NCI-H774 (cell line): ENCODE results near the gene BANF2.

Experiments
- DNase-seq: peaks from one replicate; lab custom pipeline; 2025; lab: John Stamatoyannopoulos, UW

The BANF2 gene

DNA sequence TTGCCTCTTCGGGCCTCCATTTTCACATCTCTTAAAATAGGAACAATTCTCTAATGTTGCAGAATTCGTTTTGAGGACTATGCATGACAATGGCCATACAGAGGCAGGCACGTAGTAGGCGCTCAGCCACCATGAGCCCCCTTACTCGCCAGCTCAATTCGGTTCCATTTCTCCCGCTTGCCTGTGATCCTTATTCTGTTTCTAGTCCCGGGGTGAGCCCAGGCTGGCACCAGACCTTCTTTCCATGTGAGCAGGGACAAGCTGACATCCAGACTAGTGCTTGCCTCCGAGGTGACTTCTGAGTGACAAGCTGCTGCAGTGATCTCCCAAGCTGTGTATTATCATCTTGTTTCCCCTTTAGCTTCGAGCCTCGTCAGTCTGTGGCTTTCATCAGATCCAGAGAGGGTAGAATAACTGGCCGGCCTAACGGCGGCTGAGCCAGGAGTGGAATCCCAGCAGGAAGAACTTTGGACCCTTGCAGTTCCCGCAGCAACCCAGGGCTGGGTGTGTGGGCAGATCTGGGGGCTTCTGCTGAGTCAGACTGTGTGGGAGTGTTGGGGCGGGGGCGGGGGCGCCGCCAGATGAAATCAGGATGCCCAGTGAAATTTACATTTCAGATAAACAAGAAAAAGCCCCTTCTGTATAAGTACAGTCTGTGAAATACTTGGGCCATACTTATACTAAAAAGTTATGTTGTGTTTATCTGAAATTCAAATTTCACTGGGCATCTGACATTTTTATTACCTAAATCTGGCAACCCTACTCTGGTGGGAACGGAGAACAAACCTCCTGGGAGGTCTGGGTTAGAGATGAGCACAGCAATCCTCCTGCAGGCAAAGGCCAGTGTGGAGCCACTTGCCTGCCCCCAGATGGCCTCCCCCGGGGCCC lies 10.9 kb downstream of the BANF2 start:
- DNase-seq, result no peak

DNA sequence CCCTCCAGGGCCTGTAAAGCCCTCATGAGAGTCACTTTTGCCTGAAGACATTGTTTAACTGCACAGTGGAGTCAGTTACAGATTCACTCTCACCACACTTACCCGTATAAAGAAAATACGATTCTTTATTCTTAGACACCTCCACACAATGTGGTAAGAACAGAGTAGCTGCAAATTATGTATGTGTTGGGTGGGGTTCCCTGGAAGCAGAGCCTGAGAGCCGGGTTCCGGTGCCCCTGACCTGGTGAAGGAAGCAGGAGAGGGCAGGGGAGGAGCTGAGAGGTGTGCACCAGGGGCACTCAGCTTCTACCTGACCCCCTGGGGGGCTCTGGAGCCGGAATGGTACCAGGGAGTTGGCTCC lies 11.5 kb downstream of the BANF2 start:
- DNase-seq, result no peak

GRCh38 chr20:17712201-17712600 lies 12.4 kb downstream of the BANF2 start:
- DNase-seq, result no peak

- DNase-seq, result no peak
Observed at GRCh38 chr20:17712708-17713107, 12.9 kb downstream of the BANF2 start.

DNA sequence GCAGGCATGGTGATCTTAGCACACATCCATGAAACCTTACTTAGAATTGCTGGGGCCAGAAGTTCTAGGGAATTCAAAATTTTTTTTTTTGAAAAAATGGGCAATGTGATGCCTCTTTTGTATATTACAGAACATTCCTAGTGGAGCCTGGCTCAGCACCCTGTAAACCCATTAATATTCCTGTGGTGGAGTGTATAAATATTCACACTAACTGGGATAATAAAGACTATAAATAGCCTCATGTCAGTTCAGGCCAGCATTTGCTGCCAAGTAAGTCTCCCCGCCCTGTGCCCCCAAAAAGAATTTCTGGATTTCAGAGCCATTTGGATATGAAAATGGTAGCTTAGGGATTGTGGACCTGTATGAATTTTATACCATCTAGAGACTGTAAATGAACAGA lies 14.8 kb downstream of the BANF2 start:
- DNase-seq, result no peak

DNA sequence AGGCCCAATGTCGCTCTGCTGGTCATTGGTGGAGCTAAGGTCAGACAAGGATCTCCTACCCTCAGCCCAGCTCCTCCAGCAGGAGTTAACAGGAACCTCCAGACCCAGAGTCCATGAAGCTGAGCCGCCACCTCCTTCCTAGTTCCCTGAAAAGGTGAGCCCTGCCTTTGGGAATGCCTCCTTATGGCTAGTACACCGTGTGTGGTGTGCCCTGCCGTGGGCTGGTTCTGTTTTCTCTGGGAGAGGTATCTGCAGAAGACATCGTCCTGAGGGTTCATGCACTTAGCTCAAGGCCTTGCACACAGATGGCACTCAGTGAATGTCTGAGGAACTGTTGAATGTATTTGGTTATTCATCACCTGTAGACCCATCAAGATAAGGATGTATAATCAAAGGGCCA lies 15.3 kb downstream of the BANF2 start:
- no peak for DNase-seq

DNA sequence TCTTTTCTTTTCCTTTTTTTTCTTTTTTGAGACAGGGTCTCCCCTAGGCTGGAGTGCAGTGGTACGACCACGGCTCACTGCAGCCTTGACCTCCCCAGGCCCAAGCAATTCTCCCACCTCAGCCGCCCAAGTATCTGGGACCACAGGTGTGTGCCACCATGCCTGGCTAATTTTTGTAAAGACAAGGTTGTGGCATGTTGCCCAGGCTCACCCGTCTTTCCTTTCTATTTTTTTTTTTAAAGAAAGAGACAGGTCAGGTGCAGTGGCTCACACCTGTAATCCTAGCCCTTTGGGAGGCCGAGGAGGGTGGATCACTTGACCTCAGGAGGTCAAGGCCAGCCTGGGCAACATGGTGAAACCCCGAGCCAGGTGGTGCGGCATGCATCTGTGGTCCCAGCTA lies 16.6 kb downstream of the BANF2 start:
- no peak for DNase-seq

DNA sequence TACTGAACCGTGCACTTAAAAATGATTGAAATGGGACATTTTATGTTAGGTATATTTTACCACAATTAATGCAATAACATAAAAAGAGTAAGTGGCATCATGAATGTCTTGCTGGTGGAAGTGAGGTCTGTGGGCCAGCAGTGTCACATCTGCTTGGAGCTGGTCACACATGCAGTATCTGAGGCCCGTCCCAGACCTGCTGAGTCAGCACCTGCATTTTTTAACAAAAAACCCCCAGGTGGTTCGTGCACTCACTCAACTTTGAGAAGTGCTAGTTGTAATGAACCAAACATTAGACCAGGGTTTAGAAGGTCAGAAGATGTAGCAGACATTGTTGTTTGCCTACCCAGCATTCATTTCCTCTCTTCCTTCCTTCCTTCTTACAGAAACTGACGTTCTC lies 21.0 kb downstream of the BANF2 start:
- no peak for DNase-seq

DNA sequence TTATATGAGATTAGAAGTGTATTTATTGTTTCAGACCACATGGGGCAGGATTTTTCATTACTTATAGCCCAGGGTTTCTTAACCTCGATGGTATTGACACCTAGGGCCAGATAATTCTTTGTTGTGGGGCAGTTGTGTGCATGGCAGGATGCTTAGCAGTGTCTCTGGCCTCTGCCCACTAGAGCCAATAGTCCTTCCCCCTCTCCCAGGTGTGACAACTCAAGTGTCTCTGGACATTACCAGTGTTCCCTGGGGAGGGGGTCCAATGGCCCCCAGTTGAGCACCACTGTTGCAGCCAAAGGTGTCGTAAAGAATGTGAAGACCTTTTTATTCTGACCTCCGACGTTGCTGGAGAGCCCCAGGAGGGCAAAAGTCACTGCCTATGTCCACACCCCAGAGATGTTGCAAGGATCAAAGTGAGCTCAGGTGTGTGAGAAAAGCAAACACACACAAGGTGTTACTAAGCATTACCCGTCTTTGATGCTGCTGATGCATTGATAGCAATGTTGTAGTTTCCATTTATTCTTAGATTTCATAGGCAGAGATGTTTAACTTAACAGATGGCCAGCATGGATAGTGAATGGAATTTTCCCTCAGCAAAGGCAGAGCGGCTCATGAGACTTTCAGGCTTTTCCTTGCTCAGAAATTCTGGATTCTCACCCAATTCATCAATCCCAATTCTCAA lies 22.2 kb downstream of the BANF2 start:
- DNase-seq, result no peak

DNA sequence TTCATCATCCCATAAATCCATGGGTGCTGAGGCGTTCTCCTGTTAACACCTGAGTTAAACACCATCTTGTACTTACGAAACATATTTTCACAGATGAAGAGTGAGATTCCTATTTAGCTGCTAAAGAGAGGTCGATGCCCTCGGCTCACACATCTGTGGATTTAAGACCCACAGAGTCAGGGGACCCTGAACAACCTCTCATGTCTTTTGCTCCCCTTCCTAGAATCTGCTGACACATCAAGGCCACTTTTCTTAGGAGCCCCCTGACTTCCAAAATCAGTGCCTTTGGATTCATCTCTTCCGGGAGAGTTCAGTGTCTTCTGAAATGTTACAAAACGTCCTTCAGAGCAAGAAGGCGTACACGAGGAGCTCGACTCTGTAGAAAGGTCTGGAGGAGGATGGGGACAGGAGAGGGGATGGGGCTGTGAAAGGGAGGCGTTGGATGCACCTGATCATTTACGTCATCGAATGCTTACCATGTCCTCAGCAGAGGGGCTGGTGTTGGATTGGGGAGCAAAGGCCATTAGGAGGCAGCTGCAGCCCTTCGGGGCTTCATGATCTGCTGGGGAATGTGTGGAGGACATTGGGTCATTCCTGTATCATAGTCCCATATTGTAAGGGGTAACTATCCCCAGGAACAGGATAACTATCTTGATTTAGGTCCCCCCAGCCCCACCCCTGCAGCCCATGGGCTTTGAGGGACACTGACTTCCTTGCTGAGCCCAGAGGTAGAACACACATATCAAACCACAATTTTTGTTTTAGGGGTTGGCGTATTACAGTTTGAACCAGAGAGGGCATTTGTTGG lies 22.9 kb downstream of the BANF2 start:
- DNase-seq, result no peak

GRCh38 chr20:17723301-17723691 lies 23.5 kb downstream of the BANF2 start:
- no peak for DNase-seq

DNA sequence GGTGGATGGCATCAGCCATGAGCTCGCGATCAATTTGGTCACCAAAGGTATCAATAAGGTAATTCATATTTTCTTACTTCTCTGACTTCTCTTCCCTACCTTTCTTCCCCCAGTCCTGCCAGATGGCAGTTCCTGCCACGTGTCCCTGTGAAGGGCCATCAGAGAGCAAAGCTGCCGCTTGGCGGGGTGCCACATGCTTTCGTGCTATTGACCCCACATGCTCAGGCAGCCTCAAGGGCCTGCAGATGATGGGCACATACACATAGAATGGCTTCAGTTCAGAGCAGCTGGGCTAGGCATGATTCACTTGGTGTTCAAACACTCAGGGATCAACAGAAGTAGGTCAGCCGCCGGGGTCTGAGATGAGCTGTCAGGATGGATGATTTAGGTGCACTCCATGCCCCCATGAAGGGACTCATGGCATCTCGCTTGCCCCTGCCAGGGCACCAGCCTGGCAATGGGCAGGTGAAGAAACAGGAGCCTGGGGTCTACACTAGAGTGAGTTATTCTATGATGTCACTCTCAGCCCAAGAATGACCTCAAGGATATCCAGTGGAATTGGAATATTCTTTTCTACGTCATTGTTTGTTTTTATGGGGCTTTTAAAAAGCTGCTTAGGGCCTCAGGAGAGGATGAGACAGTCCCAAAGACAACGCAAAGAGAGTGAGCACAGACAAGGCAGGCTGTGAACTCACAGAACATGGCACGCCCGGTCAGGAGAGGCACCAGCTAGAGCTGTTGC lies 25.5 kb downstream of the BANF2 start:
- DNase-seq, result peak; percentile 88

GRCh38 chr20:17726902-17727301 lies 27.1 kb downstream of the BANF2 start:
- DNase-seq, result no peak

GRCh38 chr20:17727351-17727750 lies 27.6 kb downstream of the BANF2 start:
- no peak for DNase-seq

DNA sequence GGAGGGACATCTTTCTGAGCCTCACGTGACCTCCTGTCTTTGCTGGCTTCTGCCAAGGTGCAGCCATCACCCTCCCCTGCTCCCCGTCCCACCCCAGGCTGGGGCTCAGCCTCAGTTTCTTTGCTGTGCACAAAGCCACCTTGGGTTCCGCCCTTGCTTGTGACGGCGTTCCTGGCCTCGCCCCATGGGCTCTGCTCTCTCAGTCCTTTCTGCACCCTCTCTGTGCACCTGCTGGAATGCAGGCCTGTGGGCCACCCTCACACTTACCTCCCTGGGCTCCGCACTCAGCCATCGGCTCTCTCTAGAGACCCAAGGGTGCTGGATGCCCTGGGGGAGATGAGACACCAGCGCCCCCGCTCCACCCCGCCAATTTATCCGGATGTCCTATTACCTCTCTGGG lies 28.3 kb downstream of the BANF2 start:
- no peak for DNase-seq

GRCh38 chr20:17730071-17730470 lies 30.3 kb downstream of the BANF2 start:
- no peak for DNase-seq

DNA sequence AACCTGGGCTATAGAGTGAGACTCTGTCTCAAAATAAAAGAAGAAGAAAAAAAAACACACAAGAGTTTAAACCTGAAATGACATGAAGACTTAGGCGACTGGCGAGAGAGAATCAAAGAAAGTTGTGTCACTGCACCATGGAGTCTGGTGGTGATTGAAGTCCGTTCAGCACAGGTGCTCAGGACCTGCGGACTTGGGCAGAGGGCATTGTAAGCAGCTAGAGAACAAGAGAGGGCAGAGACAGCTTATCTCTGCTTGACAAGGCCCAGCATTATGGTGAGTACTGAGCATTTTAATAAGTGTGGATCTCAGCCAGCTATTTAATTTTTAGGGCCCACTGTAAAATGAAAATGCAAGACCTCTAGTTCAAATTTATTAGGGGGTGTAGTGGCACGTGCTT lies 31.5 kb downstream of the BANF2 start:
- no peak for DNase-seq

DNA sequence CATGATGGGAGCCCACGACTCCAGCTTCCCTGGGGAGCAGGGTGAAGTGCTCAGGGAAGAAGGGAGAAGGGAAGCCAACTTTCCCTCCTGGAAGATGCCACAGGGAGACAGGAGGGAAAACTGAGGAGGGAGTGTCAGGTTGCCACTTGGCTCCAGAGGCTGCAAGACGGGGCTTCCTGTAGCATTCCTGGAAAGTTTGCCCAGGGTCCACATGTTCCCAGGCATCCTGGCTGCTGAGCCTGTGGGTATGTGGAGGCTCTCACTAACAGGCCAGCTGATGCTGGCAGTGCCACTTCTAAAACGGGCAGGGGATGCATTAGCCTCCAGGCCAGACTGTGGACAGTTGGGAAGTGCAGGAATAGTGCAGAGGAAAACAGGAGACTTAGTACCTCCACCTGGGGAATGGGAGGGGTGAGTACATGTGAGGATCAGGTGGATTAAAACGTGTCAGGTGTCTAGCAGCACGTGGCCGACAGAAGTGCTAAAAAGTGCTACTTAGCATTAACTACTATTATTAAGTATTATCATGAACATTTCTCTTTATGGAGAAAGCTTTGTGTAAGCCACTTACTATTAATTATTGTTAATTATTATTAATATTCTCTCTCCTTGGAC lies 33.2 kb downstream of the BANF2 start:
- no peak for DNase-seq

DNA sequence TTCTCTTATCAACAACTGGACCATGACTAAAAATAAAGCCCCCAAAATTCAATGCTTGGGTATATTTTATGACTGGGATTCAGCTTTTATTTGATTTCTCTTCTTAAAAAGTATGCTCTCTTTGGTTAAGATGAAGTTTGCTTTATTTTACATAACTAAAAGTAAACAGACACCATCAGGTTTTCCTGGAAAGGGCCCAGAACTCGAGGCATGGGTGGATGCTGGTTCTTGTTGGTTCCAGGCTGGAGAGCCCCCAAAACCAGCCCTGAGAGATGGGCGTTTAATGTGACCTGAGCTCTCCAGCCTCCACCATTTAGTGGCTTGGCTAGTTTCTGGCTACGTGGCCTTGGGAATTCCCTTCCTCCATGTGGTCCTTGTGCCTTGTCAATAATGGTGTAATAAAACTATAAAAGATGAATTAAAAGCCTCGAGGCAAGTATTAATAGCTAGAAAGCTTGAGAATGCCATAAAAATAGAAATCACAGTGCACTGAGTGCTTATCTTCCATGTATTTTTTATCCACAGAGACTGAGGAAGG lies 34.1 kb downstream of the BANF2 start:
- no peak for DNase-seq

DNA sequence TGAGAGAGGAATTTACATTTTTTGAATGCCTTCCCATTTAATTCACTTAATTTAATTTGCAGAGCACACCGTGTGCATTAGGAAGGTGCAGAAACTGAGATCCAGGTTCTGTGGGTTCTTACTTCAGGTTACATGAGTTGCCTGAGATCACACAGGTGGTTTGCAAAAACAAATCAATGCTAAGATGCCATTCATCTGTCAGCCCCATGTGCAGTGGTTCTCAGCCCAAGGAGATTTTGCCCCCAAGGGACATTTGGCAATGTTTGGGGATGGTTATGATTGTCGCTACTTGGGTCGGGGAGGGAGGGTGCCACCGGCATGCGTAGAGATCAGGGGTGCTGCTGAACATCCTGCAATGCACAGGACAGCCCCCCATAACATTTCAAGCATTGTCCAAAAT lies 34.6 kb downstream of the BANF2 start:
- no peak for DNase-seq

DNA sequence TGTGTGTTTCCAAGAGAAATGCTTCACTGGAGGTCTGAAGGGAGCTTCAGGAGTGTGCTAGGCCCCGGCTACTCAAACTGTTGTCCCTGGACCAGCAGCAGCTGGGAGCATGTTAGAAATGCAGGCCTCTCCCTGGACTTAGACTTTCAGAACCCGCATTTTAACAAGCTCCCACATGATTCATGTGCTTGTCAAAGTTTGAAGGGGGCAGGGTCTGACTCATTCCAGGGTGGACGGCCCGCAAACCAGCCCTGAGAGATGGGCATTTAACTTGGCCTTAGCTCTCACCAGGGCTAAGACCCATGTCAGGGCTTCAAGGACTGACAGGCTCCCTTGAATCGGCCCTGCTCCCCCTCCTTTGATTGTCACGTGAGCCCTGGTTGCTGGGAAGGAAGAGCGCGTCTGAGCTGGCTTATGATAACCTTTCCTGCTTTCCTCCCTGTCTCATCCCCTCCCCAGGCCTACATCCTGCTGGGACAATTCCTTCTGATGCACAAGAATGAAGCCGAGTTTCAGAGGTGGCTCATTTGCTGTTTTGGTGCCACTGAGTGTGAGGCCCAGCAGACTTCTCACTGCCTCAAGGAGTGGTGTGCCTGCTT lies 35.5 kb downstream of the BANF2 start:
- no peak for DNase-seq
